Measurements from ENCODE around the gene PTTG1IP2. TPM values are rescaled to one million over a fixed set of nuclear protein-coding genes. Genes with fewer than 3 reads are reported as not detected.

The PTTG1IP2 gene
- polyA plus RNA-seq, 2 of the 4 experiments (the other 2 are of a cell fraction) = not detected

DNA sequence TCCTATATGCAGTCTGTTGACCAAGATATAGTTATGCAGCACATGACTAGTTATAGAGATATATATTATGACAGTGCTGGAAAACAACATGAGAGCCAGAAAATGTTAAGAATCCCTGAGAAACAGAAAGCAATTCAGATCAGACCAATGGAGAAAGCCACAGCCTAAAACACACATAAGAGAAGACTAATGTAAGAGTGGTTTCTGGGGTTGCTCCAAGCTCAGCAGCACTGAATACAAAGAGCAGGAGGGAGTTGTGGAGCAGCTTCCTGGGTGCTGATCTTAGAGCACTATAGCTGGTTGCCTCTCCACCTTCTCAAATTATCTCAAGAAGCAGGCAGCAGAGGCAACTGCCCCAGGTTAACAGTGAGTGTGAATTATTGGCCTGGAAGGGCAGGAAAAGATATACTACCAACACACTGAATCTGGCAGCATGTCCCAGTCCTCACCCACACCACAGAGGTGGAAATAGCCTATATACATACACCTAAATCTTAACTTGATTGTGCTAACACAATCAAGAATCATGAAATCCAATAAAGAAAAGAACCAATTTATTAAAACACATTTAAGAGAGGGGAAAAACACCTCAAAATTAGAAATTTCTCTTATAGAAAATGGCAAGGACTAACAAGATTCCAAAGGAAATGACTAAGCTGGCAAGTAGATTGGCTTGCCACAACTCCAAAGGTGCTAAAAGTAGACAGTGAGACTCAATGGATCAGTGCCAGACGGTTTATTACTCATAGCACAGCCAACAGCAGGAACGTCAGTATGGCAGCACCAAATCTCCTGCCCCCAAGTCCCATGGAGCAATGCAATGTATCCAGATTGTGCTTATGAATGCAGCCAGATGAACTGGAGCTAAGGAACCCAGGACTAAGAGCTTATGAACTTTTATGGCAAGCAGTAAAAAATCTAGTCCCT lies 5.1 kb downstream of the PTTG1IP2 start:
- H3K4me3 ChIP-seq = no peak overlapping the region
- no peaks in the 10 kb centered on the region for H3K4me1 ChIP-seq
- H3K4me2 ChIP-seq = no peak overlapping the region
- ChIA-PET POLR2A (no interaction called here), CTCF (interaction anchor here (1.6 kb wide), 1 partner anchor 10 kb away, joined by 7 read pairs; no protein-coding TSS in a partner anchor)
- ATAC-seq = no peak
- no peak for TF ChIP-seq EHMT2 (IDR thresholded peaks at IDR 0.05; ENCODE audit: low read depth)
- TF ChIP-seq BHLHE40 (IDR thresholded peaks at IDR 0.05; ENCODE audit: low read depth, low read length) = no peak
- TF ChIP-seq HMGXB4 (CRISPR knock-in tag; IDR thresholded peaks at IDR 0.05; ENCODE audit: borderline replicate concordance) = no peak
- no peak for TF ChIP-seq MYC (IDR thresholded peaks at IDR 0.05; ENCODE audit: borderline replicate concordance, low read length)
- TF ChIP-seq, protein P1, sequence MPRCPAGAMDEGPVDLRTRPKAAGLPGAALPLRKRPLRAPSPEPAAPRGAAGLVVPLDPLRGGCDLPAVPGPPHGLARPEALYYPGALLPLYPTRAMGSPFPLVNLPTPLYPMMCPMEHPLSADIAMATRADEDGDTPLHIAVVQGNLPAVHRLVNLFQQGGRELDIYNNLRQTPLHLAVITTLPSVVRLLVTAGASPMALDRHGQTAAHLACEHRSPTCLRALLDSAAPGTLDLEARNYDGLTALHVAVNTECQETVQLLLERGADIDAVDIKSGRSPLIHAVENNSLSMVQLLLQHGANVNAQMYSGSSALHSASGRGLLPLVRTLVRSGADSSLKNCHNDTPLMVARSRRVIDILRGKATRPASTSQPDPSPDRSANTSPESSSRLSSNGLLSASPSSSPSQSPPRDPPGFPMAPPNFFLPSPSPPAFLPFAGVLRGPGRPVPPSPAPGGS (IDR thresholded peaks at IDR 0.05) = no peak
- no peak for TF ChIP-seq KDM5A (IDR thresholded peaks at IDR 0.05)
- no peak for TF ChIP-seq EP300 (IDR thresholded peaks at IDR 0.05)
- no peak for TF ChIP-seq MAZ (IDR thresholded peaks at IDR 0.05; ENCODE audit: borderline replicate concordance, low read depth, low read length)
- no peak for TF ChIP-seq HOXB13 (CRISPR knock-in tag; IDR thresholded peaks at IDR 0.05; ENCODE audit: low read depth)
- no peak for TF ChIP-seq REST (IDR thresholded peaks at IDR 0.05)
- no peaks in the 10 kb centered on the region for H3K9me3 ChIP-seq
- 0% methylated on average over 2 of the region's 2 CpGs for WGBS (ENCODE audit: missing lambda C conversion rate)
- no peak for FAIRE-seq
- no peak for DNase-seq (ENCODE audit: low read depth in 1 of 2, low spot score in 1 of 2)
- no peak overlapping the region for H3K27ac ChIP-seq

GRCh38 chr7:90483251-90483650 lies 13.8 kb downstream of the PTTG1IP2 start:
- H3K4me2 ChIP-seq = no peak overlapping the region
- POLR2A ChIA-PET = no interaction called here
- H3K4me3 ChIP-seq = no peak overlapping the region
- H3K9me3 ChIP-seq = no peaks in the 10 kb centered on the region
- ATAC-seq (no peak), DNase-seq (ENCODE audit: low read depth in 1 of 2, low spot score in 1 of 2) (no peak), FAIRE-seq (no peak)
- 3% methylated on average over 1 of the region's 1 CpG for WGBS (ENCODE audit: missing lambda C conversion rate)
- H3K27ac ChIP-seq = no peak overlapping the region
- CTCF ChIA-PET = interaction anchor here (2.8 kb wide), 1 partner anchor 9 kb away, joined by 7 read pairs; no protein-coding TSS in a partner anchor
- TF ChIP-seq BHLHE40 (IDR thresholded peaks at IDR 0.05; ENCODE audit: low read depth, low read length) (no peak), NPAS2 (CRISPR knock-in tag; IDR thresholded peaks at IDR 0.05; ENCODE audit: borderline replicate concordance) (no peak), FOSB (CRISPR knock-in tag; IDR thresholded peaks at IDR 0.05) (no peak), HOXB5 (CRISPR knock-in tag; IDR thresholded peaks at IDR 0.05) (no peak), RCOR1 (IDR thresholded peaks at IDR 0.05; ENCODE audit: low read depth, low read length) (no peak), SREBF2 (IDR thresholded peaks at IDR 0.05) (no peak)
- TF ChIP-seq, protein P2, sequence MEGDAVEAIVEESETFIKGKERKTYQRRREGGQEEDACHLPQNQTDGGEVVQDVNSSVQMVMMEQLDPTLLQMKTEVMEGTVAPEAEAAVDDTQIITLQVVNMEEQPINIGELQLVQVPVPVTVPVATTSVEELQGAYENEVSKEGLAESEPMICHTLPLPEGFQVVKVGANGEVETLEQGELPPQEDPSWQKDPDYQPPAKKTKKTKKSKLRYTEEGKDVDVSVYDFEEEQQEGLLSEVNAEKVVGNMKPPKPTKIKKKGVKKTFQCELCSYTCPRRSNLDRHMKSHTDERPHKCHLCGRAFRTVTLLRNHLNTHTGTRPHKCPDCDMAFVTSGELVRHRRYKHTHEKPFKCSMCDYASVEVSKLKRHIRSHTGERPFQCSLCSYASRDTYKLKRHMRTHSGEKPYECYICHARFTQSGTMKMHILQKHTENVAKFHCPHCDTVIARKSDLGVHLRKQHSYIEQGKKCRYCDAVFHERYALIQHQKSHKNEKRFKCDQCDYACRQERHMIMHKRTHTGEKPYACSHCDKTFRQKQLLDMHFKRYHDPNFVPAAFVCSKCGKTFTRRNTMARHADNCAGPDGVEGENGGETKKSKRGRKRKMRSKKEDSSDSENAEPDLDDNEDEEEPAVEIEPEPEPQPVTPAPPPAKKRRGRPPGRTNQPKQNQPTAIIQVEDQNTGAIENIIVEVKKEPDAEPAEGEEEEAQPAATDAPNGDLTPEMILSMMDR (IDR thresholded peaks at IDR 0.05) = no peak
- no peaks in the 10 kb centered on the region for H3K4me1 ChIP-seq

All from A549 (cell line).